HT-29 (cell line): Measurements from ENCODE around the gene TNFSF9. TPM values are rescaled to one million over a fixed set of nuclear protein-coding genes. Genes with fewer than 3 reads are reported as not detected.
"Not testable (repeated sequence)": the region's sequence is repeated elsewhere in the genome, so short reads cannot be mapped to it uniquely, and the experiment has no call there.

Source experiments
- DNase-seq: peaks from one replicate; pipeline ENCODE4 v3.0.0-alpha.2; 2015; ENCODE audit warnings: low spot score
- small RNA-seq: library from RNA; depleted of rRNA; stranded (forward); fragments of <200 nt; gene quantifications from one replicate; pipeline ENCODE3, GENCODE V24; 2014
- total RNA-seq: library from RNA; depleted of rRNA; stranded (reverse); fragments of >200 nt; shearing (Covaris generic); gene quantifications from 2 replicates; pipeline ENCODE4 v1.2.3, GENCODE V29; 2014; rRNA removed

Gene TNFSF9
- total RNA-seq, 1 experiment from 2014 or later = 3.1 TPM

GRCh38 chr19:6572217-6572616 lies 41.4 kb downstream of the TNFSF9 start:
- no peak for DNase-seq

GRCh38 chr19:6573350-6573749 lies 42.5 kb downstream of the TNFSF9 start:
- DNase-seq = no peak

GRCh38 chr19:6576869-6577475 lies 46.1 kb downstream of the TNFSF9 start:
- DNase-seq = no peak

- DNase-seq = no peak
These were observed 46.8 kb downstream of the TNFSF9 start for GRCh38 chr19:6577476-6578125.

- no peak for DNase-seq
These were observed 48.8 kb downstream of the TNFSF9 start for GRCh38 chr19:6579450-6580178.

- peak; percentile 7 for DNase-seq
These were observed 49.5 kb downstream of the TNFSF9 start for GRCh38 chr19:6580313-6580712.

GRCh38 chr19:6582515-6583484 lies 52.0 kb downstream of the TNFSF9 start:
- not testable (repeated sequence) for DNase-seq

Small RNAs within 50 kb of the gene (small RNA-seq; reads per million reads assigned to genes)
- gene AC010503.2 = not detected
- gene RF00019 = not detected

Other genes with a start within 250 kb of the TNFSF9 start
- gene ACER1, start 197.4 kb upstream of the TNFSF9 start, total RNA-seq = not detected in 2 replicates
- 114 and 124 TPM in 2 replicates for gene CLPP, start 169.5 kb upstream of the TNFSF9 start, total RNA-seq
- 52.4 and 61.2 TPM in 2 replicates for gene ALKBH7, start 158.2 kb upstream of the TNFSF9 start, total RNA-seq
- 0.28 and 0.47 TPM in 2 replicates for gene PSPN, start 155.1 kb upstream of the TNFSF9 start, total RNA-seq
- gene GTF2F1, start 137.9 kb upstream of the TNFSF9 start, total RNA-seq = 37.0 and 40.9 TPM in 2 replicates
- 143 and 160 TPM in 2 replicates for gene KHSRP, start 106.2 kb upstream of the TNFSF9 start, total RNA-seq
- gene SLC25A41, start 97.3 kb upstream of the TNFSF9 start, total RNA-seq = 0.08 and 0.13 TPM in 2 replicates
- gene SLC25A23, start 71.2 kb upstream of the TNFSF9 start, total RNA-seq = 49.8 and 82.5 TPM in 2 replicates
- 91.6 and 101 TPM in 2 replicates for gene CRB3, start 66.8 kb upstream of the TNFSF9 start, total RNA-seq
- gene DENND1C, start 49.2 kb upstream of the TNFSF9 start, total RNA-seq = not detected in 2 replicates
- not detected in 2 replicates for gene TUBB4A, start 28.7 kb upstream of the TNFSF9 start, total RNA-seq
- gene CD70, start 60.1 kb downstream of the TNFSF9 start, total RNA-seq = not detected in 2 replicates
- gene TNFSF14, start 139.1 kb downstream of the TNFSF9 start, total RNA-seq = not detected in 2 replicates
- 0.64 TPM in 1 of 2 replicates, not detected in the other for gene C3, start 189.6 kb downstream of the TNFSF9 start, total RNA-seq
- 43.8 and 74.2 TPM in 2 replicates for gene GPR108, start 206.6 kb downstream of the TNFSF9 start, total RNA-seq
- gene TRIP10, start 208.7 kb downstream of the TNFSF9 start, total RNA-seq = 63.7 and 65.7 TPM in 2 replicates
- 110 and 119 TPM in 2 replicates for gene SH2D3A, start 236.4 kb downstream of the TNFSF9 start, total RNA-seq
- gene VAV1, start 241.7 kb downstream of the TNFSF9 start, total RNA-seq = 0.15 and 0.57 TPM in 2 replicates